Neural cell (in vitro differentiated cells): ENCODE results near the gene PDK4. TPM values are rescaled to one million over a fixed set of nuclear protein-coding genes. Genes with fewer than 3 reads are reported as not detected.

Experiments used
- H2AFZ ChIP-seq: fragments of 200-600, 300-800 bp; sonication (generic), shearing (Covaris generic); 2 replicates; pipeline ENCODE4 v1.6.0; 2014; ENCODE audit warnings: low read depth, mild to moderate bottlenecking, antibody characterized with exemption, low read length, moderate library complexity
- H3F3A ChIP-seq: fragments of 200-600 bp; shearing (Covaris generic); 2 replicates; pipeline ENCODE4 v1.6.1; 2016; ENCODE audit warnings: mild to moderate bottlenecking, moderate library complexity, mixed read lengths, antibody characterized with exemption, low read length; ENCODE audit not compliant: insufficient read depth, poor library complexity, severe bottlenecking
- H3K27ac ChIP-seq: fragments of 200-600, 300-800 bp; sonication (generic), shearing (Covaris generic); 2 replicates; pipeline ENCODE4 v1.5.1; 2014; ENCODE audit warnings: mild to moderate bottlenecking, low read length, moderate library complexity
- H3K27me3 ChIP-seq: fragments of 300-800, 200-600 bp; sonication (generic), shearing (Covaris generic); 2 replicates; pipeline ENCODE4 v1.6.0; 2014; ENCODE audit warnings: mild to moderate bottlenecking, low read depth, low read length, moderate library complexity; ENCODE audit not compliant: insufficient read depth
- H3K36me3 ChIP-seq: fragments of 300-800, 200-600 bp; sonication (generic), shearing (Covaris generic); 2 replicates; pipeline ENCODE4 v1.5.1; 2014; ENCODE audit warnings: mild to moderate bottlenecking, antibody characterized with exemption, low read length, moderate library complexity; ENCODE audit not compliant: insufficient read depth
- H3K4me2 ChIP-seq: fragments of 300-800, 200-600 bp; sonication (generic), shearing (Covaris generic); 2 replicates; pipeline ENCODE4 v1.6.0; 2014; ENCODE audit warnings: mild to moderate bottlenecking, low read length
- H3K4me3 ChIP-seq: fragments of 300-800, 200-600 bp; sonication (generic), shearing (Covaris generic); 2 replicates; pipeline ENCODE4 v1.5.1; 2014; ENCODE audit warnings: mild to moderate bottlenecking, low read length, moderate library complexity
- H3K79me2 ChIP-seq: fragments of 200-600 bp; shearing (Covaris generic); replicated peaks from 2 replicates; pipeline ENCODE4 v1.6.0; 2014; ENCODE audit warnings: mild to moderate bottlenecking, low read length, moderate library complexity; ENCODE audit not compliant: insufficient read depth
- H3K9ac ChIP-seq: fragments of 300-800, 200-600 bp; sonication (generic), shearing (Covaris generic); 2 replicates; pipeline ENCODE4 v1.6.1; 2016; ENCODE audit warnings: mild to moderate bottlenecking, low read length, mixed read lengths
- H3K9me2 ChIP-seq: fragments of 200-600 bp; shearing (Covaris generic); 2 replicates; pipeline ENCODE4 v1.6.1; 2016; ENCODE audit warnings: mild to moderate bottlenecking, low read length, mixed read lengths; ENCODE audit not compliant: insufficient read depth
- H3K9me3 ChIP-seq: fragments of 200-600, 300-800 bp; sonication (generic), shearing (Covaris generic); 2 replicates; pipeline ENCODE4 v1.6.1; 2016; ENCODE audit warnings: mild to moderate bottlenecking, mixed run types, low read length, moderate library complexity, mixed read lengths
- H4K20me1 ChIP-seq: fragments of 200-600 bp; shearing (Covaris generic); 2 replicates; pipeline ENCODE4 v1.6.1; 2016; ENCODE audit warnings: mild to moderate bottlenecking, mixed run types; ENCODE audit not compliant: insufficient read depth
- EZH2 ChIP-seq: fragments of 200-600, 300-800 bp; shearing (Covaris generic), sonication (generic); IDR thresholded peaks from 2 replicates; pipeline ENCODE4 v1.6.1; 2014; ENCODE audit warnings: antibody characterized with exemption, low read length, borderline replicate concordance, mild to moderate bottlenecking; ENCODE audit not compliant: insufficient read depth, poor library complexity, severe bottlenecking
- MXI1 ChIP-seq: fragments of 450-650 bp; conservative IDR thresholded peaks from 2 replicates; pipeline ENCODE4 v1.6.1; 2014; ENCODE audit warnings: antibody characterized with exemption, mild to moderate bottlenecking; ENCODE audit not compliant: poor library complexity, severe bottlenecking
- POLR2AphosphoS5 ChIP-seq: IDR thresholded peaks from 2 replicates; pipeline ENCODE4 v1.6.1; 2012
- RAD21 ChIP-seq: fragments of 450-650 bp; conservative IDR thresholded peaks from 2 replicates; pipeline ENCODE4 v1.6.1; 2014; ENCODE audit warnings: antibody characterized with exemption, mild to moderate bottlenecking, moderate library complexity
- SMC3 ChIP-seq: fragments of 450-650 bp; conservative IDR thresholded peaks from 2 replicates; pipeline ENCODE4 v1.6.1; 2014; ENCODE audit warnings: antibody characterized with exemption, mild to moderate bottlenecking, moderate library complexity; ENCODE audit not compliant: poor library complexity
- TAF1 ChIP-seq: IDR thresholded peaks from 2 replicates; pipeline ENCODE4 v1.6.1; 2012; ENCODE audit warnings: low read depth
- polyA plus RNA-seq: library from polyadenylated mRNA; depleted of rRNA; stranded (reverse); fragments of >200 nt; gene quantifications from 2 replicates; pipeline ENCODE4 v1.2.3, GENCODE V29; 2014
- TF ChIP-seq, protein P1 (sequence below): IDR thresholded peaks from 2 replicates; pipeline ENCODE4 v1.6.1; 2012; ENCODE audit warnings: borderline replicate concordance
- TF ChIP-seq, protein P2 (sequence below): fragments of 450-650 bp; IDR thresholded peaks from 2 replicates; pipeline ENCODE4 v1.5.1; 2014; ENCODE audit warnings: antibody characterized with exemption, mild to moderate bottlenecking, moderate library complexity; ENCODE audit not compliant: poor library complexity, severe bottlenecking

Gene PDK4
- polyA plus RNA-seq, 1 donor from 2014 or later: not detected

DNA sequence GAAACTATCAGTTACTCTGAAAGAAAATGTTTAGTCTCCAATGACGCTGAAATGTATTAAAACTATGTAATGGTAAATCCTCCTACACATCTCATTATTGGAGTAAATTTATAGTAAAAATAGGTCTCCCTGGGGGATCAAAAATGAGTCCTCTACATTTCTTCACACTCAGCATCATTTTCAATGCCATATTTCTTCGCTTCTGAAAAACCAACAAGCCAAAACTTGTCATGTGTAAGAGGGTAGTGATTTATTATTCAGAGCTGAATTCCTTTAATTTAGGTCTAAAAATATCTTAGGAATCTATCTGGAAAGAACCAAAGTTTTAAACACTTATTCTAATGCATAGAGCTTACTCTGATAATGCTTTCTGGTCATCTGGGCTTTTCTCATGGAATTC is 3.0 kb downstream of the PDK4 start:
- Histone ChIP-seq H3K9me2 (no peaks in the 10 kb centered on the region), H3F3A (no peaks in the 10 kb centered on the region), H3K27me3 (peaks cover 33% of the 10 kb centered on the region), H3K27ac (no peak overlapping the region), H3K79me2 (no peaks in the 10 kb centered on the region), H3K4me2 (no peak overlapping the region), H3K9me3 (no peaks in the 10 kb centered on the region), H2AFZ (no peak overlapping the region), H3K9ac (no peak overlapping the region), H4K20me1 (no peaks in the 10 kb centered on the region), H3K36me3 (no peaks in the 10 kb centered on the region), H3K4me3 (no peak overlapping the region)
- TF ChIP-seq POLR2AphosphoS5 (no peak), TAF1 (no peak), MXI1 (no peak), SMC3 (no peak), EZH2 (no peak)
- TF ChIP-seq, protein P1, sequence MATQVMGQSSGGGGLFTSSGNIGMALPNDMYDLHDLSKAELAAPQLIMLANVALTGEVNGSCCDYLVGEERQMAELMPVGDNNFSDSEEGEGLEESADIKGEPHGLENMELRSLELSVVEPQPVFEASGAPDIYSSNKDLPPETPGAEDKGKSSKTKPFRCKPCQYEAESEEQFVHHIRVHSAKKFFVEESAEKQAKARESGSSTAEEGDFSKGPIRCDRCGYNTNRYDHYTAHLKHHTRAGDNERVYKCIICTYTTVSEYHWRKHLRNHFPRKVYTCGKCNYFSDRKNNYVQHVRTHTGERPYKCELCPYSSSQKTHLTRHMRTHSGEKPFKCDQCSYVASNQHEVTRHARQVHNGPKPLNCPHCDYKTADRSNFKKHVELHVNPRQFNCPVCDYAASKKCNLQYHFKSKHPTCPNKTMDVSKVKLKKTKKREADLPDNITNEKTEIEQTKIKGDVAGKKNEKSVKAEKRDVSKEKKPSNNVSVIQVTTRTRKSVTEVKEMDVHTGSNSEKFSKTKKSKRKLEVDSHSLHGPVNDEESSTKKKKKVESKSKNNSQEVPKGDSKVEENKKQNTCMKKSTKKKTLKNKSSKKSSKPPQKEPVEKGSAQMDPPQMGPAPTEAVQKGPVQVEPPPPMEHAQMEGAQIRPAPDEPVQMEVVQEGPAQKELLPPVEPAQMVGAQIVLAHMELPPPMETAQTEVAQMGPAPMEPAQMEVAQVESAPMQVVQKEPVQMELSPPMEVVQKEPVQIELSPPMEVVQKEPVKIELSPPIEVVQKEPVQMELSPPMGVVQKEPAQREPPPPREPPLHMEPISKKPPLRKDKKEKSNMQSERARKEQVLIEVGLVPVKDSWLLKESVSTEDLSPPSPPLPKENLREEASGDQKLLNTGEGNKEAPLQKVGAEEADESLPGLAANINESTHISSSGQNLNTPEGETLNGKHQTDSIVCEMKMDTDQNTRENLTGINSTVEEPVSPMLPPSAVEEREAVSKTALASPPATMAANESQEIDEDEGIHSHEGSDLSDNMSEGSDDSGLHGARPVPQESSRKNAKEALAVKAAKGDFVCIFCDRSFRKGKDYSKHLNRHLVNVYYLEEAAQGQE: no peak
- TF ChIP-seq, protein P2, sequence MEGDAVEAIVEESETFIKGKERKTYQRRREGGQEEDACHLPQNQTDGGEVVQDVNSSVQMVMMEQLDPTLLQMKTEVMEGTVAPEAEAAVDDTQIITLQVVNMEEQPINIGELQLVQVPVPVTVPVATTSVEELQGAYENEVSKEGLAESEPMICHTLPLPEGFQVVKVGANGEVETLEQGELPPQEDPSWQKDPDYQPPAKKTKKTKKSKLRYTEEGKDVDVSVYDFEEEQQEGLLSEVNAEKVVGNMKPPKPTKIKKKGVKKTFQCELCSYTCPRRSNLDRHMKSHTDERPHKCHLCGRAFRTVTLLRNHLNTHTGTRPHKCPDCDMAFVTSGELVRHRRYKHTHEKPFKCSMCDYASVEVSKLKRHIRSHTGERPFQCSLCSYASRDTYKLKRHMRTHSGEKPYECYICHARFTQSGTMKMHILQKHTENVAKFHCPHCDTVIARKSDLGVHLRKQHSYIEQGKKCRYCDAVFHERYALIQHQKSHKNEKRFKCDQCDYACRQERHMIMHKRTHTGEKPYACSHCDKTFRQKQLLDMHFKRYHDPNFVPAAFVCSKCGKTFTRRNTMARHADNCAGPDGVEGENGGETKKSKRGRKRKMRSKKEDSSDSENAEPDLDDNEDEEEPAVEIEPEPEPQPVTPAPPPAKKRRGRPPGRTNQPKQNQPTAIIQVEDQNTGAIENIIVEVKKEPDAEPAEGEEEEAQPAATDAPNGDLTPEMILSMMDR: no peak

GRCh38 chr7:95592570-95592969 is 3.7 kb downstream of the PDK4 start:
- Histone ChIP-seq H4K20me1 (no peaks in the 10 kb centered on the region), H3K27me3 (peaks cover 33% of the 10 kb centered on the region), H3K9me2 (no peaks in the 10 kb centered on the region), H3K4me3 (no peak overlapping the region), H3K27ac (no peak overlapping the region), H3K9me3 (no peaks in the 10 kb centered on the region), H3K9ac (no peak overlapping the region), H3K4me2 (no peak overlapping the region), H3K36me3 (no peaks in the 10 kb centered on the region), H2AFZ (no peak overlapping the region), H3K79me2 (no peaks in the 10 kb centered on the region), H3F3A (no peaks in the 10 kb centered on the region)
- TF ChIP-seq, protein P1: no peak
- TF ChIP-seq, protein P2: no peak
- no peak for TF ChIP-seq RAD21
